D721Med (cell line): ENCODE results near the gene ESRRG.

Experiments used
- DNase-seq: peaks from one replicate; pipeline ENCODE4 v3.0.0; 2011; ENCODE audit warnings: low spot score; ENCODE audit not compliant: insufficient read length
- FAIRE-seq: peaks from 2 replicates; lab custom pipeline; 2011; peaks lifted over from hg19 to GRCh38; lab: Jason Lieb, UNC
- CTCF ChIP-seq: IDR thresholded peaks from 2 replicates; pipeline ENCODE4 v1.5.1; 2012; ENCODE audit warnings: mild to moderate bottlenecking, control low read depth; ENCODE audit not compliant: insufficient read depth; ENCODE audit errors: missing control alignments

ESRRG gene

DNA sequence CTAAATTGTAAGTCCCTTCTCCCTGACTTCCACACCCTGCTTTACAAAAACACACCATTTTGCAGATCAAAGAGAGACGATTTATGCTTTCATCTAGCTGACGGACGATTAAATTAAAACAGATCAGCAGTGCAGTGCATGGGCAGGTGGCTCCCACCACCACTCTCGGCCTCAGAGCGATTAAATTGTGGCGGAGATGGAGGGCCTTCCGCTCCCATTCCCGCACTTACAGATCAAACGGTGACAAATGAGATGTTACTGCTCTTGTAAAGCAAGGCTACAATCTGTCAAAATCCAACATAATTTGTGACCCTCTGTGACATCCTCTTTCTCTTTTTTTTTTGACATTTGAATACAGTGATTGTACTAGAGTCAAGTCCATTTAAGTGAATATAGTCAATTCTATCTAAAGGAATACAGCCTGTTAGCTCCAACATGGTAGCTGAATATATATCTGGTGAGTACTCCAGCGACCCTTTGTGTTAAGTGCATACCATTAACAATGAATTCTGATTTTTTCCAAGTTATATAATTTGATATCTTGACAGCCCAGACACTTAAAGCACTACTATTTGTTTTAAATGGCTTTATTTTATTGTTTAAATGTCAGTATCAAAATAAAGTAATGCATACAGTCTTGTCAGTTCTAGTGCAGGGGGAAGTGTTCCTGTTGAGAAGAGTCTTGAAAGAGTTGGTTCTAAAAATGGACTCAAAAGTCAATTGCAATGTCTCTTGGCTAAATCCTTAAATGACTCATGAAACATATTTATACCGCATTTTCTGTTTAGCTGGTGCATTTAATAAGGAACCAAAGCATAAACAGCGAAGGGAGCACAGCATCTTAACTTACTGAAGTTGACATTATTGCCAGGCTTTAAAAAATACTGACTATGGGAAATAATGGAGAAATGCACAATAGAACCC is 109.0 kb downstream of the ESRRG start:
- DNase-seq (no peak), FAIRE-seq (peak; percentile 84)
- no peak for TF ChIP-seq CTCF

DNA sequence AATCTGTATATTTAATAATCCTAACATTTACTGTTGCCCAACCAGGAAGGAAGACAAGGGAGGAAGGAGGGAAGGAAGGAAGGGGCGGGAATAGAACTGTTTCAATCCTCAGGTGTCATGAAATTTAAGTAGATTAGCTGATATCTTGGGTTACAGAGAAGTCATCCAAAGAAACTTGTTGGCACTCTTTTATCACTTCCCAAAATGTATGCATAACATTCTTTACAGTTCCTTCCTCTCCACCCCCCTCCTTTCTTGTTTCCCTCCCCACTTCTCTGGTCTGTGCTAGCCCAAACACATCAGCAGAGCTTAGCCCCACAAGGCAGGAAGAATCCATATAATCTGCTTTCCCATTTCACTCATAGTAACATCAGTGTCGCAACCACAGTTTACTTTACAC is 110.9 kb downstream of the ESRRG start:
- no peak for DNase-seq
- TF ChIP-seq CTCF: no peak
- FAIRE-seq: no peak

DNA sequence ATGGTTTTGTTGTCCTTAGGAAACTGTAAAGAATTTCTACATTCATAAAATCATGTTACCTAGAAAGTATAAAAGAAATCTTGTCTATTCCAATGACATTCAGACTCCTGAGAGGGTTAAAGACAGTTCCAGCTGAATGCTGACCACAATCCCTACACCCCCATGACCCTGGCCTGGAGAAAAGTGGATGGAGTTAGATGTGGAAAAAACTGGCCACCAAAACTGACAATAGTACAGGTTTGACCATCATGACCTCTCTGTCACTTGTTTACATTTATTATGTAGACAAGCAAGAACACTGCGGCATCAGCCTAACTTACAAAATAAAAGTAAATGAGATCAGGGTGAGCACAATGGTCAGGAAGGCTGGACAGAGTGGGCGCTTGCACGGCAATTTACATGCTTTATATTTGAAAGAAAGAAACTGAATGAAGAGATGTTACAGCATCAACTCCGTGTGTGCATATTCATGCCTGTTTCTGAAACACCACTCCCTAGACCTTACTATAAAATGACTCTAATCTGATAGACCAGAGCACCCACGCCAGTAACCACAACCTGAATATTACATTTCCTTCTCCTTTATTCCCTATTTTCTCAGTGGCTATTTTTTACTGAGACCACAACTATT is 116.0 kb downstream of the ESRRG start:
- no peak for TF ChIP-seq CTCF
- peak; percentile 88 for FAIRE-seq

DNA sequence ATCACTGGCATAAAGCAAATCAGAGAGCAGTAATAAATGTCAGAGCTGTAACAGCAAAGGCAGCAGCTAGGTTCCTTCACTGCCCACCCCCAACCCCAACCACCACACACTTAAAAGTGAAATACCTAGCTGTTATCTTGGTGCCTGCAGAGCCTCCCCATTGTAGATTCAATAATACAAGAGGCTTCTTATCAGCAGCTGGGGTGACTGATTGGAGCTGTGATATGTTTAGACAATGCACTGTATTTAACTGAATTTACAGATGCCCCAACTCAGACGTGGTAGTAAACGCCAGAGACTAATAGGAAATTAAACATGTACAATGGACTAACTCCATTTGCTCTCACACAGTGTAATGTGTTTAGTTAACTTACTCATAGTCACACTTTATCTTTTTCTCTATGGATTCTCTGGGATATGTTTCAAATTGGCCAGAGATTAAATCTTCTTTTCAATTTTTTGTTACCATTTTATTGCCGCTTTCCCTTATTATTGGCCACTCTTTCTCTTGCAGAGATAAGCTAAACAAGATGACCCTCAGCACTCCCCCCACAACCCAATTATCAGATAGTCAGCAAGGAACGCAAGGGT is 117.1 kb downstream of the ESRRG start:
- peak; percentile 96 for FAIRE-seq
- TF ChIP-seq CTCF: no peak
- DNase-seq: no peak

More for the DNA sequence above, 116.0 kb downstream of the ESRRG start:
- DNase-seq: no peak

- FAIRE-seq (no peak), DNase-seq (no peak)
- TF ChIP-seq CTCF: no peak
Observed at GRCh38 chr1:216604771-216605170, 118.5 kb downstream of the ESRRG start.

DNA sequence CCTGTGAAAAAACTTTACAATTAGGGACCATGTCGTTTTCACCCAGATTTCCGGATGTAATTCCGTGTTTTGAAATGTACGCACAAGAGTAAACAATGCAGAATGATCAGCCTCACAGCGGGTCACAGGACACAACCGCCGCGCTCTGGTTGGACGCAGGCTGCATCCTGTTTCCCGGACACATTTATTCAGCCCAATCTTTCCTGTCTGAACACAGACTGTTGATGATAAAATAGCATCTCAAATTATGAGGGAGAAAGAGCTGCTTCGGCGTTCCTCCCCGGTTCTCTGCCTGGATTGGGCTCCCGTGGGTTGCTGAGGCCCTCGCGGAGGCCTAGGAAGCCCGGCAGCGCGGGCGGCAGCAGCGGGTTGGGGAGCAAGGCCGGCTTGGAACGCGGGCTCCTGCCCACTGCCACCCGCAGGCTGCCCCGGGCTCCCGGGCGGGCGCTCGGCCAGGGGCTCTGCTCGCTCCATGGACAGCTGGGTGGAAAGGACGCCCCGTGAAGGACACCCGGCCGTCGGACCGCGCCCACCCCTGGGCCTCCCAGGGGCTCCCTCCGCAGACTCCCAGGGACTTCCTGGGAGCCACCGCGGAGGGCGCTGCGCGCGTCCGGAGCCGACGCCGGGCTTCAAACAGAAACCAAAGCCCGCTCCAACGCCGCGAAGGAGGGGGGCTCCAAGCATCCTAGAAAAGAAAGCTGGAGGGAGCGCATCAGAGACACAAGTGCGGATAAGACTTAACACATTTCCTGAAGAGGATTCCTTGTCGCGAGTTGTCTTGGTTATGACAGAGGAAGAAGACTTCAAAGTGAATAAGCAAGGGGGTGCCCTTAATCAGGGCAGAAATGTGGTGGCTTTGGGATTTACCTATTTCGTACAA is 122.3 kb downstream of the ESRRG start:
- DNase-seq (peak; percentile 39), FAIRE-seq (peak; percentile 58)

More for the DNA sequence above, 122.3 kb downstream of the ESRRG start:
- TF ChIP-seq CTCF: peak; percentile 29
